ENCODE measurements around the gene KHSRP.

KHSRP gene

DNA sequence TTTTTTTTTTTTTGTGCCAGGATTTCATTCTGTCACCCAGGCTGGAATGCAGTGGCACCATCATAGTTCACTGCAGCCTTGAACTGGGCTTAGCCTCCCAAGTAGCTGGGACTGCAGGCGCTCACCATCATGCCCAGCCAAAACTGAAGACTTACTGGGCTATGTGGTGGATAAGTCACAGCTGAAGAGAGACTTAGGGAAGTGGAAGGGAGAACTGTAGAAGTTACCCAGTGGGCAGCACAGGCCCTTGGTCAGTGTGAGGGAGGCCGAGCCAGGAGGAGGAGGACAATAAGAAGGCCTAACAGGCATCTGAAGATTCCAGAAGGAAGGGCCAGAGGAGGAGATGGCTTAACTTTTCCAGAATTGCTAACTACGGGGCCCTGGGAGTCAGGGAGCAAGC, 44.9 kb downstream of the KHSRP start:
- Histone ChIP-seq H3K36me3 (ENCODE audit: insufficient read depth, low read length) (peaks cover 39% of the 10 kb centered on the region; the same call in 1 of the 2 replicates), H4K20me1 (ENCODE audit: insufficient read depth, low read length, poor library complexity, severe bottlenecking) (peaks cover under 1% of the 10 kb centered on the region), H3K9me2 (replicated peaks; ENCODE audit: low read depth, low read length) (no peaks in the 10 kb centered on the region), H3K79me2 (ENCODE audit: insufficient read depth, low read length) (no peaks in the 10 kb centered on the region), H3K4me3 (ENCODE audit: low read length, poor library complexity, severe bottlenecking) (no peak overlapping the region), H3F3A (ENCODE audit: low read depth) (no peaks in the 10 kb centered on the region), H3K9ac (ENCODE audit: low read depth, low read length, poor library complexity, severe bottlenecking) (no peak overlapping the region), H3K4me2 (ENCODE audit: low read depth, low read length, poor library complexity, severe bottlenecking) (no peak overlapping the region), H3K9me3 (ENCODE audit: insufficient read depth, low read depth, low read length) (no peaks in the 10 kb centered on the region), H3K4me1 (ENCODE audit: insufficient read depth, low read length, poor library complexity, severe bottlenecking) (no peaks in the 10 kb centered on the region), H3K27me3 (ENCODE audit: insufficient read depth, low read length, poor library complexity, severe bottlenecking) (no peaks in the 10 kb centered on the region), H2AFZ (ENCODE audit: low read length) (no peak overlapping the region)
- no peak for TF ChIP-seq CTCF (conservative IDR thresholded peaks at IDR 0.05; ENCODE audit: low read length)
- TF ChIP-seq EZH2phosphoT487 (IDR thresholded peaks at IDR 0.05; ENCODE audit: borderline replicate concordance) = no peak

GRCh38 chr19:6378486-6378885, 46.1 kb downstream of the KHSRP start:
- H3K4me2 ChIP-seq (ENCODE audit: low read depth, low read length, poor library complexity, severe bottlenecking) = no peak overlapping the region
- no peaks in the 10 kb centered on the region for H3F3A ChIP-seq (ENCODE audit: low read depth)
- no peaks in the 10 kb centered on the region for H3K27me3 ChIP-seq (ENCODE audit: insufficient read depth, low read length, poor library complexity, severe bottlenecking)
- H3K79me2 ChIP-seq (ENCODE audit: insufficient read depth, low read length) = no peaks in the 10 kb centered on the region
- no peak overlapping the region for H3K9ac ChIP-seq (ENCODE audit: low read depth, low read length, poor library complexity, severe bottlenecking)
- peaks cover 11% of the 10 kb centered on the region for H4K20me1 ChIP-seq (ENCODE audit: insufficient read depth, low read length, poor library complexity, severe bottlenecking)
- no peak overlapping the region for H3K4me3 ChIP-seq (ENCODE audit: low read length, poor library complexity, severe bottlenecking)
- peaks cover 38% of the 10 kb centered on the region; the same call in 1 of the 2 replicates for H3K36me3 ChIP-seq (ENCODE audit: insufficient read depth, low read length)
- H2AFZ ChIP-seq (ENCODE audit: low read length) = no peak overlapping the region
- no peak for TF ChIP-seq CTCF (conservative IDR thresholded peaks at IDR 0.05; ENCODE audit: low read length)
- no peak for TF ChIP-seq EZH2phosphoT487 (IDR thresholded peaks at IDR 0.05; ENCODE audit: borderline replicate concordance)
- peaks cover 5% of the 10 kb centered on the region for H3K4me1 ChIP-seq (ENCODE audit: insufficient read depth, low read length, poor library complexity, severe bottlenecking)
- no peaks in the 10 kb centered on the region for H3K9me3 ChIP-seq (ENCODE audit: insufficient read depth, low read depth, low read length)
- no peaks in the 10 kb centered on the region for H3K9me2 ChIP-seq (replicated peaks; ENCODE audit: low read depth, low read length)

GRCh38 chr19:6378041-6378440, 46.6 kb downstream of the KHSRP start:
- Histone ChIP-seq H3F3A (ENCODE audit: low read depth) (no peaks in the 10 kb centered on the region), H4K20me1 (ENCODE audit: insufficient read depth, low read length, poor library complexity, severe bottlenecking) (peaks cover 12% of the 10 kb centered on the region), H2AFZ (ENCODE audit: low read length) (no peak overlapping the region), H3K36me3 (ENCODE audit: insufficient read depth, low read length) (peaks cover 34% of the 10 kb centered on the region; the same call in 1 of the 2 replicates), H3K4me2 (ENCODE audit: low read depth, low read length, poor library complexity, severe bottlenecking) (no peak overlapping the region), H3K27me3 (ENCODE audit: insufficient read depth, low read length, poor library complexity, severe bottlenecking) (no peaks in the 10 kb centered on the region), H3K9me2 (replicated peaks; ENCODE audit: low read depth, low read length) (no peaks in the 10 kb centered on the region), H3K9ac (ENCODE audit: low read depth, low read length, poor library complexity, severe bottlenecking) (no peak overlapping the region), H3K79me2 (ENCODE audit: insufficient read depth, low read length) (no peaks in the 10 kb centered on the region), H3K4me1 (ENCODE audit: insufficient read depth, low read length, poor library complexity, severe bottlenecking) (peaks cover 6% of the 10 kb centered on the region), H3K4me3 (ENCODE audit: low read length, poor library complexity, severe bottlenecking) (no peak overlapping the region), H3K9me3 (ENCODE audit: insufficient read depth, low read depth, low read length) (no peaks in the 10 kb centered on the region)
- TF ChIP-seq EZH2phosphoT487 (IDR thresholded peaks at IDR 0.05; ENCODE audit: borderline replicate concordance) (no peak), CTCF (conservative IDR thresholded peaks at IDR 0.05; ENCODE audit: low read length) (no peak)
